Mesendoderm (in vitro differentiated cells): Measurements from ENCODE around the gene LAP3.

Source experiments
- DNase-seq: peaks from one replicate; pipeline ENCODE4 v3.0.0; 2013
- H2AK5ac ChIP-seq: 2 replicates; pipeline ENCODE4 v1.6.1; 2013; ENCODE audit warnings: low read length, inconsistent platforms
- H2BK120ac ChIP-seq: 2 replicates; pipeline ENCODE4 v1.6.1; 2013; ENCODE audit warnings: low read depth, mild to moderate bottlenecking, low read length, moderate library complexity, mixed read lengths
- H2BK15ac ChIP-seq: replicated peaks from 2 replicates; pipeline ENCODE4 v1.6.1; 2013; ENCODE audit warnings: low read depth, mild to moderate bottlenecking, moderate library complexity
- H2BK5ac ChIP-seq: 2 replicates; pipeline ENCODE4 v1.6.1; 2013; ENCODE audit warnings: low read length, inconsistent platforms
- H3K18ac ChIP-seq: 2 replicates; pipeline ENCODE4 v1.6.1; 2013; ENCODE audit warnings: mild to moderate bottlenecking, low read length, mixed read lengths
- H3K23ac ChIP-seq: one replicate; pipeline ENCODE4 v1.6.1; 2013; ENCODE audit warnings: low read length
- H3K27ac ChIP-seq: 2 replicates; pipeline ENCODE4 v1.5.1; 2013; ENCODE audit warnings: low read depth, mild to moderate bottlenecking, inconsistent platforms, low read length, moderate library complexity
- H3K27me3 ChIP-seq: 2 replicates; pipeline ENCODE4 v1.6.1; 2013; ENCODE audit warnings: low read length, control low read depth, mild to moderate bottlenecking, inconsistent platforms; ENCODE audit not compliant: insufficient read depth, poor library complexity
- H3K36me3 ChIP-seq: 2 replicates; pipeline ENCODE4 v1.6.1; 2013; ENCODE audit warnings: low read length, inconsistent platforms; ENCODE audit not compliant: control insufficient read depth, insufficient read depth
- H3K4ac ChIP-seq: one replicate; pipeline ENCODE4 v1.6.1; 2013; ENCODE audit warnings: low read depth, mild to moderate bottlenecking, low read length, moderate library complexity
- H3K4me1 ChIP-seq: 2 replicates; pipeline ENCODE4 v1.6.1; 2013; ENCODE audit warnings: low read depth, low read length, inconsistent platforms; ENCODE audit not compliant: control insufficient read depth
- H3K4me2 ChIP-seq: 2 replicates; pipeline ENCODE4 v1.6.1; 2013; ENCODE audit warnings: low read length
- H3K4me3 ChIP-seq: 2 replicates; pipeline ENCODE4 v1.5.1; 2013; ENCODE audit warnings: mild to moderate bottlenecking, low read length
- H3K56ac ChIP-seq: one replicate; pipeline ENCODE4 v1.6.1; 2013; ENCODE audit warnings: low read length
- H3K79me1 ChIP-seq: 2 replicates; pipeline ENCODE4 v1.6.1; 2013; ENCODE audit warnings: low read length, inconsistent platforms
- H3K79me2 ChIP-seq: 2 replicates; pipeline ENCODE4 v1.6.1; 2013; ENCODE audit warnings: mild to moderate bottlenecking, low read length; ENCODE audit not compliant: control insufficient read depth, insufficient read depth
- H3K9ac ChIP-seq: 2 replicates; pipeline ENCODE4 v1.6.1; 2013; ENCODE audit warnings: low read length, inconsistent platforms
- H4K5ac ChIP-seq: one replicate; pipeline ENCODE4 v1.6.1; 2013; ENCODE audit warnings: low read length
- H4K8ac ChIP-seq: one replicate; pipeline ENCODE4 v1.6.1; 2013; ENCODE audit warnings: low read depth, mild to moderate bottlenecking, control low read depth, low read length, moderate library complexity
- WGBS: extraction: QIAGEN DNeasy Blood & Tissue Kit; methylation state at CpG from one replicate; pipeline ENCODE4 v1.1.7; 2013; ENCODE audit warnings: low lambda C conversion rate, missing lambda C conversion rate; ENCODE audit not compliant: insufficient coverage; ENCODE audit errors: extremely low coverage; 5-methylcytosine and 5-hydroxymethylcytosine counted together

The LAP3 gene

DNA sequence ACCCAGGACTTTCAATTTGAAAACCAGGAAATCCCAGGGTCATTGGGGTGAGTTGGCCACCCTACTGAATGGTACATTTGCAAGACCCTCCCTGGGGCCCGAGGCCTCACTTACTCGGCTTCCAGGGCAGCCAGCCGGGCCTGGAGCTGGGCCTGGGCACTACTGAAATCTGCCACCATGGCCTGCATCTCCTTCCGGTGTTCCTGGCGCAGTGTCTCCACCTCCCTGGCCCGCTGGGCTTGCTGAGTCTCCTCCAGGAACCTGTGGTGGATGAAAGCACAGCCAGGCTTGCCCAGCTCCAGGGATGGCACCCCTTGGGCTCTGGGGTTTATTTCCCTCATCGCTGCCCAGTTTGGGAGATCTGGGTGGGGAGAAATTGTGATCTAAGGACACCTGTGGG, 62.1 kb downstream of the LAP3 start:
- Histone ChIP-seq H3K79me2 (no peaks in the 10 kb centered on the region), H3K4me1 (no peaks in the 10 kb centered on the region), H2AK5ac (no peak overlapping the region), H3K9ac (no peak overlapping the region), H2BK120ac (no peak overlapping the region), H2BK15ac (no peak overlapping the region), H3K27ac (no peak overlapping the region), H3K23ac (no peak overlapping the region), H2BK5ac (no peak overlapping the region), H3K36me3 (peaks cover 3% of the 10 kb centered on the region), H3K4me2 (no peak overlapping the region), H3K56ac (no peak overlapping the region), H3K18ac (no peak overlapping the region), H4K8ac (no peak overlapping the region), H3K27me3 (peaks cover 2% of the 10 kb centered on the region), H3K4ac (no peak overlapping the region), H4K5ac (no peak overlapping the region), H3K79me1 (no peaks in the 10 kb centered on the region), H3K4me3 (no peak overlapping the region)
- WGBS = no CpG with 5 or more reads among the region's 7 CpGs
- DNase-seq = no peak

- Histone ChIP-seq H3K27ac (no peak overlapping the region), H4K8ac (no peak overlapping the region), H3K79me2 (no peaks in the 10 kb centered on the region), H3K4me3 (no peak overlapping the region), H3K23ac (no peak overlapping the region), H3K4me2 (no peak overlapping the region), H3K9ac (no peak overlapping the region), H3K4ac (no peak overlapping the region), H3K79me1 (no peaks in the 10 kb centered on the region), H2BK5ac (no peak overlapping the region), H3K18ac (no peak overlapping the region), H2AK5ac (no peak overlapping the region), H4K5ac (no peak overlapping the region), H3K36me3 (peaks cover 3% of the 10 kb centered on the region), H3K56ac (no peak overlapping the region), H3K4me1 (no peaks in the 10 kb centered on the region), H3K27me3 (peaks cover 2% of the 10 kb centered on the region), H2BK15ac (no peak overlapping the region), H2BK120ac (no peak overlapping the region)
- WGBS = no CpG with 5 or more reads among the region's 1 CpG
- no peak for DNase-seq
Observed at GRCh38 chr4:17642398-17642783, 65.4 kb downstream of the LAP3 start.

GRCh38 chr4:17646693-17647092, 69.7 kb downstream of the LAP3 start:
- H3K4me1 ChIP-seq = no peaks in the 10 kb centered on the region
- DNase-seq = no peak
- H3K36me3 ChIP-seq = no peaks in the 10 kb centered on the region
- no peaks in the 10 kb centered on the region for H3K79me2 ChIP-seq
- H3K4me2 ChIP-seq = no peak overlapping the region
- no peak overlapping the region for H3K23ac ChIP-seq
- H2BK120ac ChIP-seq = no peak overlapping the region
- H4K8ac ChIP-seq = no peak overlapping the region
- no peak overlapping the region for H2BK5ac ChIP-seq
- WGBS = no CpG with 5 or more reads among the region's 3 CpGs
- H3K56ac ChIP-seq = no peak overlapping the region
- no peaks in the 10 kb centered on the region for H3K79me1 ChIP-seq
- no peak overlapping the region for H3K18ac ChIP-seq
- H3K27ac ChIP-seq = no peak overlapping the region
- H3K4me3 ChIP-seq = no peak overlapping the region
- no peak overlapping the region for H3K9ac ChIP-seq
- H3K4ac ChIP-seq = no peak overlapping the region
- peaks cover 2% of the 10 kb centered on the region for H3K27me3 ChIP-seq
- no peak overlapping the region for H2AK5ac ChIP-seq
- no peak overlapping the region for H2BK15ac ChIP-seq
- no peak overlapping the region for H4K5ac ChIP-seq

GRCh38 chr4:17647176-17647806, 70.3 kb downstream of the LAP3 start:
- no peak for DNase-seq
- H3K79me1 ChIP-seq = no peaks in the 10 kb centered on the region
- no peak overlapping the region for H3K4me2 ChIP-seq
- H2AK5ac ChIP-seq = no peak overlapping the region
- no peak overlapping the region for H3K56ac ChIP-seq
- no peak overlapping the region for H2BK5ac ChIP-seq
- H3K4ac ChIP-seq = no peak overlapping the region
- no peak overlapping the region for H3K27ac ChIP-seq
- no peaks in the 10 kb centered on the region for H3K36me3 ChIP-seq
- peaks cover 2% of the 10 kb centered on the region for H3K27me3 ChIP-seq
- no peak overlapping the region for H4K8ac ChIP-seq
- H4K5ac ChIP-seq = no peak overlapping the region
- no peak overlapping the region for H3K9ac ChIP-seq
- H3K18ac ChIP-seq = no peak overlapping the region
- H2BK120ac ChIP-seq = no peak overlapping the region
- no peaks in the 10 kb centered on the region for H3K79me2 ChIP-seq
- H3K23ac ChIP-seq = no peak overlapping the region
- WGBS = no CpG with 5 or more reads among the region's 9 CpGs
- no peak overlapping the region for H2BK15ac ChIP-seq
- H3K4me3 ChIP-seq = no peak overlapping the region
- H3K4me1 ChIP-seq = no peaks in the 10 kb centered on the region

DNA sequence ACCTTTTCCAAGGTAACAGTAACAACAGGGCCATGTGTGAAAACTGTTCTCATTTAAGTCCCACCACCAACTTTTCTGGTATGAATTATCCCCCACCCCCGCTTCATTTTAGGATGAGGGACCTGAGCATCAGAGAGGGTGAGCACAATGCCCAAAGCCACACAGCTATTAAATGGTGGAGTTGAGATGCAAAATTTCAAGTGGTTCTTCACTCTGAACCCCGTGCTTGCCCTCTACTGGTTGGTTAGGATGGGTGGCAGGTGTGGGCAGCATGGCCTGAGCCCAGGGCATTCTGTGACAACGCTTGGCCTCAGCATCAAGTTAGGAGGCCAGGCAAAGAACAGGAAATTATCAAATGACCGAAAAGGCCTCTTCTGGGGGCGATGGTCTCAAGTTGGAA, 70.9 kb downstream of the LAP3 start:
- Histone ChIP-seq H3K36me3 (no peaks in the 10 kb centered on the region), H3K4me3 (no peak overlapping the region), H3K4ac (no peak overlapping the region), H2AK5ac (no peak overlapping the region), H4K8ac (no peak overlapping the region), H2BK5ac (no peak overlapping the region), H3K56ac (no peak overlapping the region), H3K23ac (no peak overlapping the region), H4K5ac (no peak overlapping the region), H3K4me1 (no peaks in the 10 kb centered on the region), H3K79me2 (no peaks in the 10 kb centered on the region), H3K18ac (no peak overlapping the region), H3K27me3 (no peaks in the 10 kb centered on the region), H3K9ac (no peak overlapping the region), H3K27ac (no peak overlapping the region), H3K4me2 (no peak overlapping the region), H2BK120ac (no peak overlapping the region), H3K79me1 (no peaks in the 10 kb centered on the region), H2BK15ac (no peak overlapping the region)
- DNase-seq = peak; percentile 30
- WGBS = no CpG with 5 or more reads among the region's 5 CpGs

DNA sequence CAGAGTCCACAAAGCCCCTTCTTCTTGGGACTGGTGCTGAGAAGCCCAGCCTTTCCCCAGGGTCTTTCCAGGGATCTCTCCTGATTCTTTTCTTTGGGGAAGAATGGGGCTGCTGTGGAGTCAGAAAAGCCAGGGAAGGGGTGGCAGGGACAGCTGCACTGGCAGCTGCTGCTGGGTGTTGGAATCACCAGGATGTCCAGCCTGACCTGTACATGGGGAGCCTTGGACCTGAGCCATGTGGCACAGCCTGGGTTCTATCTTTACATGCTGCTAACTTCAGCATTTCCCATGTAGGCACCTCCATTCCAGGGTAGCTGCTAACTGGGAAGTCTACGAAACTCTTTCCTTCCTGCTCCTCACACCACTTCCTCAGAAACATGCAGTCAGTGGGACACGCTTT, 73.4 kb downstream of the LAP3 start:
- H3K4me3 ChIP-seq = no peak overlapping the region
- no peak overlapping the region for H4K8ac ChIP-seq
- no peak for DNase-seq
- H2BK5ac ChIP-seq = no peak overlapping the region
- H3K27ac ChIP-seq = no peak overlapping the region
- H3K36me3 ChIP-seq = no peaks in the 10 kb centered on the region
- H3K4me2 ChIP-seq = no peak overlapping the region
- H3K56ac ChIP-seq = no peak overlapping the region
- H3K9ac ChIP-seq = no peak overlapping the region
- H2BK120ac ChIP-seq = no peak overlapping the region
- H3K23ac ChIP-seq = no peak overlapping the region
- no peaks in the 10 kb centered on the region for H3K79me1 ChIP-seq
- H2BK15ac ChIP-seq = no peak overlapping the region
- WGBS = no CpG with 5 or more reads among the region's 2 CpGs
- no peaks in the 10 kb centered on the region for H3K27me3 ChIP-seq
- no peak overlapping the region for H2AK5ac ChIP-seq
- no peak overlapping the region for H3K18ac ChIP-seq
- no peak overlapping the region for H4K5ac ChIP-seq
- no peaks in the 10 kb centered on the region for H3K79me2 ChIP-seq
- no peaks in the 10 kb centered on the region for H3K4me1 ChIP-seq
- H3K4ac ChIP-seq = no peak overlapping the region
